K562 (cell line): ENCODE results near the gene ZMIZ1. TPM values are rescaled to one million over a fixed set of nuclear protein-coding genes. Genes with fewer than 3 reads are reported as not detected.

Experiments used
- ATAC-seq: fragments of 200-7000 bp; cut with Tn5 transposase; 3 replicates; pipeline ENCODE4 v1.9.1; 2020; ENCODE audit warnings: moderate library complexity
- BruUV-seq: library from RNA; stranded (reverse); fragments of 400-500 nt; replicated peaks from 2 replicates; lab custom pipeline; 2021; lab: Mats Ljungman, UMichigan
- CTCF ChIA-PET: fragments of 300-600 bp; formaldehyde crosslinking; extraction: SDS; loops from one replicate; lab custom pipeline; 2021; ENCODE audit warnings: low intra/inter-chr PET ratio; lab: Yijun Ruan, JAX
- POLR2A ChIA-PET: fragments of 300-600, 350-650 bp; sonication (Branson Sonifier 250); formaldehyde crosslinking; extraction: SDS; loops from one replicate; lab custom pipeline; 2021; ENCODE audit warnings: antibody characterized with exemption, inconsistent platforms; lab: Yijun Ruan, JAX
- DNase-seq, 4 experiments: peaks; one replicate each; pipeline versions ENCODE4 v3.0.0 to v3.0.0-alpha.2; 2011 to 2018; ENCODE audit warnings: low spot score in 3 of 4, mixed read lengths in 3 of 4; ENCODE audit errors: extremely low read depth in 1 of 4
- FAIRE-seq: peaks from 2 replicates; lab custom pipeline; 2011; peaks lifted over from hg19 to GRCh38; lab: Jason Lieb, UNC
- H2AFZ ChIP-seq: 2 replicates; pipeline ENCODE4 v1.6.0; 2011; ENCODE audit warnings: low read depth, low read length, control low read depth, inconsistent platforms
- H3K27ac ChIP-seq: fragments of 200-600 bp; 3 replicates; pipeline ENCODE4 v1.8.0; 2011; ENCODE audit warnings: low read depth, mild to moderate bottlenecking, control low read depth, inconsistent platforms, low read length, moderate library complexity, mixed read lengths; ENCODE audit errors: extremely low read depth
- H3K27me3 ChIP-seq, 2 experiments: fragments of 300-600 bp in 1 of 2; 2 replicates in 1 of 2; 3 replicates in 1 of 2; pipeline versions ENCODE4 v1.6.0 to v1.8.0; 2011; ENCODE audit warnings: inconsistent platforms in 2 of 2, low read length in 2 of 2, mild to moderate bottlenecking in 1 of 2, mixed read lengths in 1 of 2, moderate library complexity in 1 of 2; ENCODE audit not compliant: control insufficient read depth in 2 of 2, insufficient read depth in 2 of 2
- H3K36me3 ChIP-seq: fragments of 300-600 bp; 3 replicates; pipeline ENCODE4 v1.8.0; 2011; ENCODE audit warnings: mild to moderate bottlenecking, low read length, inconsistent platforms; ENCODE audit not compliant: control insufficient read depth, insufficient read depth
- H3K4me1 ChIP-seq, 2 experiments: fragments of 200-600 bp in 1 of 2; replicated peaks in 1 of 2; 2 replicates in 1 of 2; 3 replicates in 1 of 2; pipeline versions ENCODE4 v1.5.1 to v1.8.0; 2011; ENCODE audit warnings: inconsistent platforms in 2 of 2, low read length in 2 of 2, mild to moderate bottlenecking in 1 of 2, mixed read lengths in 1 of 2, moderate library complexity in 1 of 2; ENCODE audit not compliant: control insufficient read depth in 2 of 2, insufficient read depth in 2 of 2
- H3K4me2 ChIP-seq: 2 replicates; pipeline ENCODE4 v1.6.1; 2011; ENCODE audit warnings: low read length, control low read depth, inconsistent platforms, mixed read lengths; ENCODE audit not compliant: insufficient read depth
- H3K4me3 ChIP-seq: fragments of 200-600 bp; sonication (generic), shearing (Covaris generic); 2 replicates; pipeline ENCODE4 v1.5.1; 2016; ENCODE audit warnings: control low read depth, inconsistent platforms
- H3K79me2 ChIP-seq: fragments of 200-600 bp; 3 replicates; pipeline ENCODE4 v1.8.0; 2011; ENCODE audit warnings: low read length, inconsistent platforms; ENCODE audit not compliant: control insufficient read depth, insufficient read depth
- H3K9ac ChIP-seq, 2 experiments: 2 replicates each; pipeline versions ENCODE4 v1.6.0 to v1.6.1; 2011; ENCODE audit warnings: low read depth in 2 of 2, low read length in 2 of 2, control low read depth in 1 of 2, inconsistent platforms in 1 of 2, mild to moderate bottlenecking in 1 of 2, mixed read lengths in 1 of 2; ENCODE audit not compliant: insufficient read depth in 1 of 2
- H3K9me1 ChIP-seq: one replicate; pipeline ENCODE4 v1.6.0; 2011; ENCODE audit warnings: inconsistent platforms, mild to moderate bottlenecking, low read length, moderate library complexity; ENCODE audit not compliant: control insufficient read depth, insufficient read depth
- H3K9me3 ChIP-seq: replicated peaks from 2 replicates; pipeline ENCODE4 v1.5.1; 2011; ENCODE audit warnings: low read depth, low read length, inconsistent platforms; ENCODE audit not compliant: control insufficient read depth, insufficient read depth
- H4K20me1 ChIP-seq: replicated peaks from 2 replicates; pipeline ENCODE4 v1.6.1; 2011; ENCODE audit warnings: low read length, inconsistent platforms, mixed read lengths; ENCODE audit not compliant: control insufficient read depth, insufficient read depth
- CSDE1 ChIP-seq, 2 experiments: fragments of 450-650 bp; IDR thresholded peaks; 2 replicates each; pipeline ENCODE4 v1.6.1; 2016; ENCODE audit warnings: mild to moderate bottlenecking in 1 of 2
- HMG20A ChIP-seq: fragments of 450-650 bp; formaldehyde crosslinking; conservative IDR thresholded peaks from 2 replicates; pipeline ENCODE4 v1.4.0; 2020; ENCODE audit warnings: mild to moderate bottlenecking, mixed read lengths
- KDM5B ChIP-seq: fragments of 200-600 bp; sonication (generic); IDR thresholded peaks from 2 replicates; pipeline ENCODE4 v1.6.1; 2012; ENCODE audit warnings: low read depth, mild to moderate bottlenecking, moderate library complexity, low read length, control low read depth, inconsistent platforms; ENCODE audit not compliant: insufficient replicate concordance
- MEF2A ChIP-seq: IDR thresholded peaks from 2 replicates; pipeline ENCODE4 v1.6.1; 2011; ENCODE audit warnings: low read depth, mild to moderate bottlenecking, low read length, moderate library complexity; ENCODE audit not compliant: control insufficient read depth
- NONO ChIP-seq, 2 experiments: fragments of 200-400 bp in 1 of 2; fragments of 450-650 bp in 1 of 2; formaldehyde crosslinking in 1 of 2; IDR thresholded peaks; 2 replicates each; pipeline ENCODE4 v1.6.1; 2017; ENCODE audit warnings: low read depth in 2 of 2, mild to moderate bottlenecking in 2 of 2, moderate library complexity in 2 of 2, low read length in 1 of 2
- SOX6 ChIP-seq: fragments of 450-650 bp; IDR thresholded peaks from 2 replicates; pipeline ENCODE4 v1.6.1; 2014; ENCODE audit warnings: mild to moderate bottlenecking
- SP2 ChIP-seq: IDR thresholded peaks from 2 replicates; pipeline ENCODE4 v1.6.1; 2011; ENCODE audit warnings: mild to moderate bottlenecking, low read depth, low read length, moderate library complexity; ENCODE audit not compliant: poor library complexity, severe bottlenecking; ENCODE audit errors: extremely low read depth
- STAT5B ChIP-seq: fragments of 250-450 bp; sonication (Bioruptor Pico); IDR thresholded peaks from 2 replicates; pipeline ENCODE4 v1.8.0; 2021; ENCODE audit warnings: mild to moderate bottlenecking, inconsistent platforms
- ZNF311 ChIP-seq: fragments of 250-450 bp; sonication (Bioruptor Pico); IDR thresholded peaks from 2 replicates; pipeline ENCODE4 v1.4.0; 2020; ENCODE audit warnings: mild to moderate bottlenecking, moderate library complexity
- ZNF699 ChIP-seq: fragments of 250-450 bp; sonication (Bioruptor Pico); IDR thresholded peaks from 2 replicates; pipeline ENCODE4 v1.8.0; 2021; ENCODE audit warnings: mild to moderate bottlenecking, moderate library complexity; ENCODE audit not compliant: insufficient replicate concordance
- ZNF764 ChIP-seq: fragments of 250-450 bp; sonication (Bioruptor Pico); IDR thresholded peaks from 2 replicates; pipeline ENCODE4 v1.4.0; 2020; ENCODE audit warnings: low read depth, mild to moderate bottlenecking, moderate library complexity
- WGBS: fragments of 100-300 bp; shearing (Covaris generic); methylation state at CpG from one replicate; pipeline ENCODE4 v1.1.6; 2016; ENCODE audit warnings: low coverage, mixed read lengths; ENCODE audit not compliant: insufficient coverage; ENCODE audit errors: missing lambda C conversion rate; 5-methylcytosine and 5-hydroxymethylcytosine counted together
- in situ Hi-C: fragments of 300-500 bp; cut with MboI; formaldehyde crosslinking; loops from 4 replicates; pipeline ENCODE4 v1.15.0; 2018; ENCODE audit warnings: inconsistent platforms, mixed read lengths
- intact Hi-C: fragments of 100-400 bp; cut with micrococcal nuclease; formaldehyde crosslinking; loops from 2 replicates; pipeline ENCODE4 v1.14.2; 2022
- polyA plus RNA-seq, 8 experiments: library from polyadenylated mRNA; depleted of rRNA in 4 of 8; stranded (reverse) in 5 of 8; unstranded in 3 of 8; fragments of >200 nt; fragmentation: Nextera tagmentation in 2 of 8; fragmentation: Illumina TruSeq in 1 of 8; extraction: Ambion mirVana in 2 of 8; extraction: Trizol in 1 of 8; gene quantifications; 2 replicates each; pipeline versions ENCODE4 v1.2.1 to v1.2.3, GENCODE V29; 2011 to 2014; ENCODE audit warnings: inconsistent platforms in 1 of 8, missing spikeins in 1 of 8
- total RNA-seq, 7 experiments: library from RNA; depleted of rRNA in 6 of 7; stranded (reverse); fragments of >200 nt in 6 of 7; fragmentation: Illumina TruSeq in 2 of 7; extraction: Trizol in 2 of 7; gene quantifications; 2 replicates each; pipeline versions ENCODE4 v1.2.1 to v1.2.3, GENCODE V29; 2011 to 2021; ENCODE audit warnings: low replicate concordance in 1 of 7
- TF ChIP-seq, protein P1 (sequence below): fragments of 450-650 bp; IDR thresholded peaks from 2 replicates; pipeline ENCODE4 v1.6.1; 2017; ENCODE audit warnings: antibody characterized with exemption

Gene ZMIZ1
- total and polyA plus RNA-seq, 9 of the 15 experiments (the other 6 are each of a cell fraction or from before 2014, with no cell fraction given) = 1.0 to 37.3 (median 4.3) TPM

DNA sequence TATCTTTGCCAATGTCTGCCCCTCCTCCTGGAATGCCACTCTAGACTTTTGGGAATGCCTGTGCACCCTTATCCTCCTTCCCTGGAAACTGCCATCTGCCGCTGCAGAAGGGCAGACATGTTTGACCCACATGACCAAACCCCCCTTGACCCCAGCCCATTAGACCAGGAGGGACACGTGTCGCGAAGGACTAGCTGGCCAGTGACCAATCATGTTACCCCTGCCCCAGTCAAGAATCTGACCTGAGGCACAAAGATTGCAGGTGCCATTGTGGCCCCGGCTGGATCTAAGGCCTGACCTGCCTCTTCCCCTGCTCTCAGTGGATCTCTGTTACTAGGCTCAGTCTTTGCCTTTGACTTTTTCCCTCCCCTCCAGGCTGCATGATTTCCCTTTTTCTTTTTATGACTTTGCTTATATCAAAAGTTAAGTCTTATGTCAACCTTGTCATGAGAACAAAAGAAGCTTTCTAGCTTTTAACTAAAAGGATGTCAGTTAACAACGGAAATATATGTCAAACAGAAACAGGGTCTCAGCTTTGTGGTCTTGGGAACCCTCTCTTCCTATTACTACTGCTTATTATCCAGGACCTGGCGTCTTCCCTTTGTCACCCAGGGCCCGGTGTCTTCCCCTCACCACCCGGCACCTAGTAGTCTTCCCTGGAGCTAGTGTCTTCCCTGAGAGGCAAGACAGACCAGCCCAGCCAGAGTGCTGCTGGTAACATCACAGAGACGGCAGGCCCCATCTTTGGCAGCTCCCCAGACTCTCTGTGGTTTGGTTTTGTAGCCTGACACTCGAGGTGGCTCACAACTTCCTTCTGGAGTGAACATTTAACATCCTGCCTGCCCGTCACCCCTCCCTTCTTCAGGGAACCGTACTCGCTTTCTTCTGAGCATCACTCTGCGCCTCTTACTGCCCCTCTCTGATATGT, 254.1 kb downstream of the ZMIZ1 start (continued):
- TF ChIP-seq SP2 (no peak), NONO (IDR thresholded peaks at IDR 0.05; ENCODE audit: low read depth in 2 of 2, low read length in 1 of 2) (no peak)

DNA sequence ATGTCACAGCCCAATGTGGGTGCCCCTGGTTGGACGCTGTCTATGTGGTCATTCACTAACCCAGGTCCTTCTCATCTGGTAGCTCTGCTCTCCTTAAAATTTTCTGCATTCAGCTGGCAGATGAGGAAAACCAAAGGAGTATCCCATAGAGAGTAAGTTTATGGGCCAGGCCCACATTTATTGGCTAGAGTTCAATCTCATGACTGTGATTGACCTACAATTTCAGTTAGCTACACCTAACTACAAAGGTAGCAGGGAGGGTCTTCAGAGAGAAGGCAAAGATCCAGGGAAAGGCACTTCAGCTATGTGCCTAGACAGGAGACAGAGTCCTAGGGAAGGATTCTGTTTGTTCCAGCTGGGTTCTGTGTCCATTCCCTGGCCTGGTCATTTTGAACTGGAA, 254.8 kb downstream of the ZMIZ1 start:
- no peaks in the 10 kb centered on the region for H3K9me3 ChIP-seq
- peaks cover 0 to 1% of the 10 kb centered on the region in 2 experiments; a peak in 1 of 5 replicates for H3K4me1 ChIP-seq
- DNase-seq (no peak), ATAC-seq (no peak), FAIRE-seq (no peak)
- H3K79me2 ChIP-seq = no peaks in the 10 kb centered on the region
- WGBS = 20% methylated on average over 1 of the region's 1 CpG
- intact Hi-C loops (no loop called here), in situ Hi-C loops (no loop called here)
- H3K9ac ChIP-seq = no peak overlapping the region; a peak in 1 of 4 replicates
- no peak overlapping the region for H2AFZ ChIP-seq
- H3K4me2 ChIP-seq = no peak overlapping the region
- BruUV-seq = no TSS peak
- ChIA-PET POLR2A (interaction anchor here (0.8 to 1.6 kb wide), 4 partner anchors 21 to 154 kb away, joined by 3 to 6 read pairs (median 4); partner anchors contain the start of gene PPIF), CTCF (no interaction called here)
- H3K27ac ChIP-seq = no peak overlapping the region
- TF ChIP-seq MEF2A (no peak), CSDE1 (IDR thresholded peaks at IDR 0.05) (no peak), ZNF311 (no peak), STAT5B (CRISPR knock-in tag) (no peak), SOX6 (no peak), ZNF699 (CRISPR knock-in tag) (no peak), KDM5B (no peak), HMG20A (no peak), ZNF764 (CRISPR knock-in tag) (no peak)
- TF ChIP-seq, protein P1, sequence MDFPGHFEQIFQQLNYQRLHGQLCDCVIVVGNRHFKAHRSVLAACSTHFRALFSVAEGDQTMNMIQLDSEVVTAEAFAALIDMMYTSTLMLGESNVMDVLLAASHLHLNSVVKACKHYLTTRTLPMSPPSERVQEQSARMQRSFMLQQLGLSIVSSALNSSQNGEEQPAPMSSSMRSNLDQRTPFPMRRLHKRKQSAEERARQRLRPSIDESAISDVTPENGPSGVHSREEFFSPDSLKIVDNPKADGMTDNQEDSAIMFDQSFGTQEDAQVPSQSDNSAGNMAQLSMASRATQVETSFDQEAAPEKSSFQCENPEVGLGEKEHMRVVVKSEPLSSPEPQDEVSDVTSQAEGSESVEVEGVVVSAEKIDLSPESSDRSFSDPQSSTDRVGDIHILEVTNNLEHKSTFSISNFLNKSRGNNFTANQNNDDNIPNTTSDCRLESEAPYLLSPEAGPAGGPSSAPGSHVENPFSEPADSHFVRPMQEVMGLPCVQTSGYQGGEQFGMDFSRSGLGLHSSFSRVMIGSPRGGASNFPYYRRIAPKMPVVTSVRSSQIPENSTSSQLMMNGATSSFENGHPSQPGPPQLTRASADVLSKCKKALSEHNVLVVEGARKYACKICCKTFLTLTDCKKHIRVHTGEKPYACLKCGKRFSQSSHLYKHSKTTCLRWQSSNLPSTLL = no peak
- H4K20me1 ChIP-seq = 0 out of 2 replicates have a peak, but pooled peaks cover 4% of the 10 kb centered on the region
- H3K36me3 ChIP-seq = no peaks in the 10 kb centered on the region
- no peaks in the 10 kb centered on the region for H3K9me1 ChIP-seq
- peaks cover 7 to 63% of the 10 kb centered on the region in 2 experiments for H3K27me3 ChIP-seq
- H3K4me3 ChIP-seq = no peak overlapping the region
